ENCODE data around the gene UGT1A3.

DNA sequence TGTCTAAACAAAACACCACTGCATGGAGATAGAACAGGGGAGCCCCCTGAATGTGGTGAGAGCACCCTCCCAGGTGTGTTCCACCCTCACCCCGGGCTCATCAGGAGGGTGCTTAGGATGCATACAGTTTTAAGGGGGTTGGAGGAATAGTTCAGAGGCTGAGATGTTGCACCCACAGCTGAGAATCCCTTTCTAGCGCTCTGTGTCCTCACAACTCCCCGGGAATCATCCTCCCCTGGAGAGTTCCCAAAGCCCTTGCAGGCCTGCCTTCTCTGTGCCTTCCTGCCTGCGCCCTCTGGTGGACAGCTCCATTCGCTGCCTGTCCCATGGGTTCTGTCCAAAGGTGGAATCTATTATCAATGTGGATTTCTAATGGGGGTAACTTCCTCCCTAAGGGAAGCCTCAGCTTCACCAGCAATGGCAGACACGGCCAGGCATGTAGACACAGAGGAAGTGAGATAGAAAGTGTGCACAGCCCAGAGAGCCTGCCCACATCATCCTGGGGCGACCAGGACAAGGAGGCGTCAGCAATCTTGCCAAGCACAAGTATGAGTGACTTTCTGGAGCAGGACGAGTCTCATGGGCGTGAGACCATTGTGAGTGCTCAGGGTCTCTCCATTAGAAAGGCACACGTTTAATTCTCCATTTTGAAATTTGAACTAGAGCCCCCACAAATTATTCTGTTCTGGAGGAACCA lies 17.4 kb upstream of the UGT1A3 start:
- TF ChIP-seq POU2F2 (IDR thresholded peaks at IDR 0.05; ENCODE audit: low read depth, low read length) (no peak), POLR2AphosphoS5 (IDR thresholded peaks at IDR 0.05; ENCODE audit: low read depth, low read length) (no peak), TAF1 (IDR thresholded peaks at IDR 0.05; ENCODE audit: low read depth, low read length) (no peak), POLR2A (IDR thresholded peaks at IDR 0.05; ENCODE audit: low read depth, low read length) (no peak)
